AG09309 (cell line): ENCODE measurements around the gene TMEM132C.

ENCODE experiments used
- DNase-seq: peaks from one replicate; pipeline ENCODE4 v3.0.0-alpha.2; 2010; ENCODE audit warnings: low read depth
- H3K4me3 ChIP-seq: 2 replicates; pipeline ENCODE4 v1.5.1; 2011; ENCODE audit warnings: mild to moderate bottlenecking, low read depth, low read length, moderate library complexity; ENCODE audit not compliant: control insufficient read depth
- TF ChIP-seq, protein P1 (sequence below): IDR thresholded peaks from 2 replicates; pipeline ENCODE4 v1.5.1; 2011; ENCODE audit warnings: mild to moderate bottlenecking, low read depth, low read length, inconsistent platforms; ENCODE audit not compliant: insufficient read depth, control insufficient read depth; ENCODE audit errors: missing control alignments

The TMEM132C gene

DNA sequence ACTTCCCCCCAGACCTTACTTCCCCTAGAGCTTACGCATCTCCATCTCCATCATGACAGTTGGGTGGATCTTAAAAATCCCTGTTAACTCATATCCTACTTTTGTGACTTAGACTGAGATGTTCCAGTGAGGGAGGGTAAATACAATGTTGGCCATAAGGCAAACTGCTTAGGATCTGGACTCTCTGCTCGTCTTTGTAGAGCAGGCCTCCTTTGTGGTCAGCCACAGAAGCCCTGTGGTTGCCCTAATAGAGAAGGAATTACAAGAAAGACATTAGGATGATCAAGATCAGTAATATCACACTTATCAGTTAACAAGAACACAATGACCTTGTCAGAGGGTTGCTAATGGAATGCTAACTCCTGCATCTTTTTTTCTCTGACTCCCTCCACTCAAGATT lies 52.0 kb downstream of the TMEM132C start:
- DNase-seq: no peak
- H3K4me3 ChIP-seq: no peak overlapping the region
- TF ChIP-seq, protein P1, sequence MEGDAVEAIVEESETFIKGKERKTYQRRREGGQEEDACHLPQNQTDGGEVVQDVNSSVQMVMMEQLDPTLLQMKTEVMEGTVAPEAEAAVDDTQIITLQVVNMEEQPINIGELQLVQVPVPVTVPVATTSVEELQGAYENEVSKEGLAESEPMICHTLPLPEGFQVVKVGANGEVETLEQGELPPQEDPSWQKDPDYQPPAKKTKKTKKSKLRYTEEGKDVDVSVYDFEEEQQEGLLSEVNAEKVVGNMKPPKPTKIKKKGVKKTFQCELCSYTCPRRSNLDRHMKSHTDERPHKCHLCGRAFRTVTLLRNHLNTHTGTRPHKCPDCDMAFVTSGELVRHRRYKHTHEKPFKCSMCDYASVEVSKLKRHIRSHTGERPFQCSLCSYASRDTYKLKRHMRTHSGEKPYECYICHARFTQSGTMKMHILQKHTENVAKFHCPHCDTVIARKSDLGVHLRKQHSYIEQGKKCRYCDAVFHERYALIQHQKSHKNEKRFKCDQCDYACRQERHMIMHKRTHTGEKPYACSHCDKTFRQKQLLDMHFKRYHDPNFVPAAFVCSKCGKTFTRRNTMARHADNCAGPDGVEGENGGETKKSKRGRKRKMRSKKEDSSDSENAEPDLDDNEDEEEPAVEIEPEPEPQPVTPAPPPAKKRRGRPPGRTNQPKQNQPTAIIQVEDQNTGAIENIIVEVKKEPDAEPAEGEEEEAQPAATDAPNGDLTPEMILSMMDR: no peak

DNA sequence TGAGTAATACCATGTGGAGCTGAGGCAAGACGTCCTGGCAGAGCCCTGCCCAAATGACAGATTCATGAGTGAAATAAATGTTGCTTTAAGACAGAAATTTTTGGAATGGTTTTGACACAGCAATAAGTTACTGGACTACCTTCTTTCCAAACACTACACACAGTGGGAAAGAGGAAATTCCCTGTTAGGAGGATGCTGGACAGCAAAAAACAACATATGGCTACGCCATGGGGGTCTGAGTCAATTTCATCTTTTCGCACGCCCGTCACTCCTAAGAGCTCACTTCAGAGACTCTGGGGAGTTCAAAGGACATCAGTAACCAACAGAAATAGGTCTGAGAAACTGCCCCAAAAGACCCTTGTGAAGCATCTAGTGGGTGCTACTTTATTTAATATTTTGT lies 55.4 kb downstream of the TMEM132C start:
- DNase-seq: no peak
- H3K4me3 ChIP-seq: no peak overlapping the region
- TF ChIP-seq, protein P1: no peak

GRCh38 chr12:128323145-128323920 lies 56.4 kb downstream of the TMEM132C start:
- TF ChIP-seq, protein P1: no peak
- no peak for DNase-seq
- no peak overlapping the region for H3K4me3 ChIP-seq

GRCh38 chr12:128325646-128326045 lies 58.7 kb downstream of the TMEM132C start:
- no peak for DNase-seq
- no peak overlapping the region for H3K4me3 ChIP-seq
- TF ChIP-seq, protein P1: no peak

GRCh38 chr12:128326406-128326805 lies 59.4 kb downstream of the TMEM132C start:
- H3K4me3 ChIP-seq: no peak overlapping the region
- TF ChIP-seq, protein P1: no peak
- DNase-seq: no peak

GRCh38 chr12:128328961-128329360 lies 62.0 kb downstream of the TMEM132C start:
- TF ChIP-seq, protein P1: no peak
- no peak overlapping the region for H3K4me3 ChIP-seq
- no peak for DNase-seq
